ENCODE results near the gene SLC4A2.
A peak's percentile ranks its signal among the peaks of the same experiment; 100 is the strongest.

The SLC4A2 gene

DNA sequence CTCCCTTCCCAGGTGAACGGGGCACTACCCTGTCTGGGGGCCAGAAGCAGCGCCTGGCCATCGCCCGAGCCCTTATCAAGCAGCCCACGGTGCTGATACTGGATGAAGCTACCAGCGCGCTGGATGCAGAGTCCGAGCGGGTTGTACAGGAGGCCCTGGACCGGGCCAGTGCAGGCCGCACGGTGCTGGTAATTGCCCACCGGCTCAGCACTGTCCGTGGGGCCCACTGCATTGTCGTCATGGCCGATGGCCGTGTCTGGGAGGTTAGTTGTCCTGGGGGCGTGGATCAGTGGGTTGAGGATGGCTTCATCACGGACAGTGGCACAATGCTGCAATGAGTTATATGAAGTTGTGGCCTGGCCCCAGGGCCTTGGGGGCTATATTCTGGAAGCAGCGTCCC, 15.4 kb upstream of the SLC4A2 start:
- no peak for DNase-seq (ENCODE audit: low read depth)

DNA sequence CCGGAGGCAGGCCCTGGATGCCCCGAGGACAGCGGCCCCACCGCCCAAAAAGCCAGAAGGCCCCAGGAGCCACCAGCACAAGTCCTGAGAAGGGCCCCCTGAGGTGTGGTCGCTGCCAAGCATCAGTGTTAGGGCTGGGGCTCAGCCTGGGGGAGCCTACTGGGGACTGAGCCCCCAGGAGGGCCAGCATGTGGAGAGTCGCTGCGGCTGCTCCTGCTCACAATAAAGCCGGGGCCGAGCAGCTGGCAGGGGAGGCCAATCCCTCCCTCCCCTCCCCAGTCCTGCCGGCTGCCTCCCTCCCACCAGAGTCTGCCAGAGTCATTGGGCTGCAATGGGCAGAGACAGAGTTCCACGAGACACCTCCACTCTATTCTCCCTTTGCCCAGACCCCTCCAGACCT, 14.1 kb upstream of the SLC4A2 start:
- DNase-seq (ENCODE audit: low read depth), result no peak

DNA sequence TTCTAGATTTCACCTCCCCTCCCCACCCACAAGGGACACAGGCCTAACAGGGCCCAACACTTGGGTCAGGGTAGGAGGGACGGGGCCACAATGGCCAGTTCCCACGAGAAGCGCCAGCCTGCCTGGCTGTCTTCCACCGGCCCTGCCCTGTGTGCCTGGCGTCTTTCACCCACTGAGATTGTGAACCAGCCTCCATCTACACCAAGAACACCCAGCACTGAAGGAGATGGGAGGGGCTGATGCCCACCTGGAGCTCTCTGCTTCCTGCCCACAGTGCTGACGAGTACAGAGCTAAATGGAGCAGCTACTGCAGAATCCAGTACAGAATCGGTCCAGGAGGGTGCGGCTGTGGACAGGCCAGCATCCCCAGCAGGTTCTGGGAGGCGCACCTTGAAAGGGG, 13.4 kb upstream of the SLC4A2 start:
- DNase-seq (ENCODE audit: low read depth), result no peak

DNA sequence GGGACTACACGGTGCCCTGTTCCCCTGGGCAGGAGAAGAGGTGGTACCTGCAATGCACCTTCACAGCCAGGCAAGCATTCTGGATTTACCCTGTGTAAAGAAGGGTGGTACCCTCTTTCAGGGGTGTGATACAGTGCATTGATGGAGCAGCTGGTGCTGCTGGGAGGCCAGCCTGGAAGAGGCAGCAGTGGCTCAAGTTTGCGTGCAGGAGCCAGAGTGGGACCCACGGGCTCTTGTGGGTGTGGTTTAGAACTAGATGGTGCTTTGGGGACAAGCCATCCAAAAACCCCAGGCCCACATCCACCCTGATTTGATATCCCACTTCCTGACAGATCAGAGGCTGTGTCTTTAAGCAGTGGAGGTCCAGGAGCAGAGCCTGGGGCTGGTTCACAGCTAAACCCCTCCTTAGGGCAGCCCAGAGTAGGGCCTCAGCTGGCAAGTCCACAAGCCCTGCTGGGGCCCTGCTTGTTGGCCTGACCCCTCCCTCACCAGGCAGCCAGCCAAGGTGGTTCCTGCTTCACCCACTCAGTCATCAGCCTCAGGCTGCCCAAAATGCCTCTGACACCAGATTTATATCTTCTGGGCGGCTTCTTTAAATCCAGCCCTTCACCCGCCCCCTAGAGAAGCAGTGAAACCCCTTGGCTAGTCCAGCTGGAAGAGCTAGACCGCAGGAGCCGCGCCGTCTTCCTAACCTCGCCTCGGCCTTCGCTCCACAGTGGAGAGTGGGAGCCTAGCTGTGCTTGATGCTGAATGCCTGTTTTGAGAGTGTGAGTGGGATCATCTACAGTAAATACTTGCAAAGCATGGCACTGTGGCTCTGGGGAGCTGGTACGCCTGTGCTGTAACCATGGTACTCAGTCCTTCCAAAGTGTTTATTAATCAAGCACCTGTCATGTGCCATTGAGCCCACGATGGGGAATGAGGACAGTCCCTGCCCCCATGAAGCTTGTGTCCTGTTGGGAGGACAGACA, 12.5 kb upstream of the SLC4A2 start:
- no peak for DNase-seq (ENCODE audit: low read depth)

DNA sequence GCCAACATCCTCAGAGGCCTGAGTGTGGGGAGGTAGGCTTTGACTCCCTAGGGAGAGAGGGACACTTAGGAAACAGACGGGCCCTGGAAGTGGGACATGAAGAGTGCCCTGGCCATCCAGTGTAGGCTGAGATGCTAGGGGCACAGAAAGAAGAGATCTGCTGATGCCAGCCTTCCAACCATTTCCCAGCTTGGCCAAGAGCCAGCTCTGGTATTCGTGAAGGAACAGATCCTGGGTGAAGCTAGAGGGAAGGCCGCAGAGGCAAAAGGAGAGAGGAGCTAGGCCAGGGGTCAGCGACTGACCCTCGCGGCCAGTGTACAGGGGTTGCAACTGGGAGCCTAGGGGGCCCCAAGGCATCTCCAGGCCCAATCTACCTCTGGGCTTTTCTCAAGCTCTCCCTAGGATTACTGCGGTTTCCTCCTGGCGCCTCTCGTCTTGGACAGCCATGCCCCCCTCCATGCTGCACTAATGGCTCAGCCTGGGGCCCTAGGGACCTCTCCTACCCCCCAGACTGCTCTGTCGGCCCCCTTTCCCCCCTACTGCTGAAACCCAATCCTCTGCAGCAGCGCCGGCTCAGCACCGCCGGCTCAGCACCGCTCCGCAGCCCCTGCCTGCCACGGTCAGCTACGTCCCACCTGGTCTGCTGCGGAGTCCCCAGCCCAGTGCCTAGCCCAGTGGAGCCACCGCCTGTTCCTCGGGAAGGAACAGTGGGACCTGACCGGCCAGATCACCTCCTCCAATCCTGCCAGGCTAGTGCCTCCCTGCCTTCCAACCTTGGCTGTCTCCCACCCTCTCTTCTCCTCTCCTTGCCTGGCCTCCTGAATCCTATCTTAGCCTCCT, 11.2 kb upstream of the SLC4A2 start, which contains the start of gene ASIC3:
TSS of gene ASIC3 (plus strand) at position 556 of the 840 bp plus-strand sequence. CDS start 355 bp downstream, outside the sequence.
- no peak for DNase-seq (ENCODE audit: low read depth)

DNA sequence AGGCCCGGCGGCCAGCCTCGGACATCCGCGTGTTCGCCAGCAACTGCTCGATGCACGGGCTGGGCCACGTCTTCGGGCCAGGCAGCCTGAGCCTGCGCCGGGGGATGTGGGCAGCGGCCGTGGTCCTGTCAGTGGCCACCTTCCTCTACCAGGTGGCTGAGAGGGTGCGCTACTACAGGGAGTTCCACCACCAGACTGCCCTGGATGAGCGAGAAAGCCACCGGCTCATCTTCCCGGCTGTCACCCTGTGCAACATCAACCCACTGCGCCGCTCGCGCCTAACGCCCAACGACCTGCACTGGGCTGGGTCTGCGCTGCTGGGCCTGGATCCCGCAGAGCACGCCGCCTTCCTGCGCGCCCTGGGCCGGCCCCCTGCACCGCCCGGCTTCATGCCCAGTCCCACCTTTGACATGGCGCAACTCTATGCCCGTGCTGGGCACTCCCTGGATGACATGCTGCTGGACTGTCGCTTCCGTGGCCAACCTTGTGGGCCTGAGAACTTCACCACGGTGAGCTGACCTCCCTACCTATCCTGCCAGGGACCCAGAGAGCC, 10.4 kb upstream of the SLC4A2 start:
- no peak for DNase-seq (ENCODE audit: low read depth)

DNA sequence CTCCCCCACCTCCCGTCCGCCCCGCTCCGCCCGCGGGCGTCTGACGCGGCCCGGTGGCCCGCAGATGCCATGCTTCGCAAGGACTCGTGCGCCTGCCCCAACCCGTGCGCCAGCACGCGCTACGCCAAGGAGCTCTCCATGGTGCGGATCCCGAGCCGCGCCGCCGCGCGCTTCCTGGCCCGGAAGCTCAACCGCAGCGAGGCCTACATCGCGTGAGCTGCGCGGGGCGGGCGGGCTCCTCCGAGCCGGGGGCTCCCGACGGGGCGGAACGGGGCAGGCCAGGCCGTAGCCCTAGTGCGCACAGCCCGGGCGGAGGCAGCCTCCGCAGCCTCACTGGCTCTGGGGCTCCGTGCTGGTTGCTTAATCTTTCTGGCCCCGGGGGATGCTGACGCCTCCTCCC, 8.3 kb upstream of the SLC4A2 start:
- no peak for DNase-seq (ENCODE audit: low read depth)

DNA sequence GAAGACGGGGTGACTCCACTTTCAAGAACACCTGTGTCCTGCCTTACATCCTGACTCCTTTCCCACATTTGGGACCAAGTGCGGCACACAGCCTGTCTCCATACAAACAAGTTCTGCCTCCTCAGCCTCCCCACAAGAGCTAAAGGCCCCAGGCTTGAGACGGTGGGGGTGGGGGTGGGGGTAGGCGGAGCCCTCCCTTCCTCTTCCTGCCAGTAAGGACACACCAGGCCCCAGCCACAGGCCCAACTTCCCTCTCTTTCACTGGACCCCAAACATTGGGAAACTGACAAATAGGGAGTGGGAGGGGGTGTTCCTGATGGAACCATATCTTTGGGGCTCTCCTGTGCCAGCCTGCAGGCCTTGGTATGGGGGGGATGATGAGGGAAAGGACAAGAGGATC, 6.3 kb upstream of the SLC4A2 start:
- DNase-seq (ENCODE audit: low read depth), result no peak

DNA sequence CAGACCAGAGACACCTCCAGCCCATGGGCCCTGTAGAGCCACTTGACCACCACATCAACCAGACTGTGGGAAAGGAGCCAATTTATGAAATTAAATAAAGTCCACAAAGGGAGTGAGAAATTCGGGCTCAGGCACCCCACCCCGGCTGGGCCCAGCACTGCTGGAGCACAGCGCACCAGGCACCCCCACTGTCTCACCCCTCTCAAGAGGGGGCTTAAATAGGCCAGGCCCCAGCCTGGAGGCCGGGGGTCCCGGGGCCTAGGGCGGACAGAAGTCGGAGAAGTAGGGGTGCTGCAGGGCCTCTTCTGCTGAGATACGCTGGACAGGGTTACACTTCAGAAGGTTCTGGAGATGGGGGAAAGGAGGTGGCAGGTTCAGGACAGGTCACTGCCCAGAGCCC, 5.6 kb upstream of the SLC4A2 start:
- no peak for DNase-seq (ENCODE audit: low read depth)

DNA sequence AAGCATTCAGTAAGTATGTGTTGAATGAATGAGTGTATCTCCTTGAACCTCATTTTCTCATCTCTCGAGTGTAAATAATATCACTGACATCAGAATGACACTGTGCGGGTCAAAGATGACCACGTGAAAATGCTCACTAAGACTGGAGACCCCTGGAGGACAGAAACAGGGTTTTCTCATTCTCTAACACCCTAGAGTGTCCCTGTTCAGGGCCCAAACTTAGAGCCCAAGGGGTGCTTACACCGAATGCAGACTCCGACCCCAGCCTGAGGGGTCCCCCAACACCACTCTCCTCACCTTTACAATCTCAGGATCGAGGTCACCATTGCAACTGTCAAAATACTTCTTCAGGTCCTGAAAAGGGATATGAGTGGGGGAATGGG, 3.1 kb upstream of the SLC4A2 start:
- no peak for DNase-seq (ENCODE audit: low read depth)

DNA sequence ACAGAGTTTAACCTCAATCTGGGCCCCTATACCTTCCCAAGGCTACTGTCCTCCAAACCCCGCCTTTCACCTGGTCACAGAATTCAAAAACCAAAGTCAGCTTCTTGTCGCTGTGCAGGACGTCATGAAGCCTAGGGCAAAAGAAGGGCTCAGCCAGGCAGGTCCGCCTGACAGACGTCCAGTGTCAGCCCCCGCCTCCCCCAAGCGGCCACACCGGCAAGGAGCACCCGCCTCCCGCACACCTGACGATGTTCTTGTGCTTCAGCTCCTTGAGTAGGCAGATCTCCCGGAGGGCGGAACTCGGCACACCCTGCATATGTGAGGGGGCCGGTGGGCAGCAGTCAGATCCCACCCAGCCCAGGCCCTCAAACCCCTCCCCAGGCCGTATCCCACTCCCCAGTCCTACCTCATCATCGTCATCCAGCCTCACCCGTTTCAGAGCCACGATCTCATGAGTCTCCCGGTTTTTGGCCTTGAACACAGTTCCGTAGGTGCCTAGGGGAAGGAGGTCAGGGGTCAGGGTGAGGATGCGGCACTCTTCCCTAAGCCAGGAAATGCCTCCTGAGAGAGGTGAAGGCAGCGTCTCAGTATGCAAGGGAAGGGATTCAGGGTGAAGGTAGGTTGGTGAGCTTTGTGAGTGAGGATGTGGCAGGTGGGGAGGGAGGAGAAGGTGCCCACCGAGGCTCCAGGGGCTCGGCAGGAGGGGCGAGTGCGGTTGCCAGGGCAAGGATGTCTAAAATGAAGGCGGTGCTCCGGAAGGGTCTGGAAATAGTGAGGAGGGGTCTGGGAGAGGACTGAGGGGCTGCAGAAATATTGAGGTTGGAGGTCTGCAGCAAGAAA, 2.5 kb upstream of the SLC4A2 start:
- no peak for DNase-seq (ENCODE audit: low read depth)

DNA sequence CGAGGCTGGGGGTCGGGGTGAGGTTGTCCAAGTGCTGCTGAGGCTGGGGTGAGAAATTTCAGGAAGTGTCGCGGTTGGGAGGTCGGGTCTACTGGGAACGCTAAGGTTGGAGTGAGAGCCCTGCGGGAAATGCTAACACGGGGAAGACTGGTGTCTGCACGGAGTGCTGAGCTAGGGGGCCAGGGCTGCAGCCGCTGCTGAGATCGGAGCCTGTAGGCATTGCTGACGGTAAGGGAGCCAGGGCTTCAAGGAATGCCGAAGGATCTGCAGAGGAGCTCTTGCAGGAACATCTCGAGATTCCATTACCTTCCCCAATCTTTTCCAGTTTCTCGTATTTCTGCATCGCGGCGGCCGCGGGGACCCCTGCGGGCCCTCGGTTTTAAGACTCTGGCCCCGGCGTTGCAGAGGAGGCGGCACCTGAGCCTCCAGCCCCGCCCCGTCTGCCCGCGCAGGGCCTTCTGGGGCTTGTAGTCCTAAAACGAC, 1.8 kb upstream of the SLC4A2 start, which contains the start of gene CDK5:
TSS of gene CDK5 (minus strand) at position 392 of the 483 bp plus-strand sequence. CDS start at position 343, 49 bp downstream.
- no peak for DNase-seq (ENCODE audit: low read depth)

DNA sequence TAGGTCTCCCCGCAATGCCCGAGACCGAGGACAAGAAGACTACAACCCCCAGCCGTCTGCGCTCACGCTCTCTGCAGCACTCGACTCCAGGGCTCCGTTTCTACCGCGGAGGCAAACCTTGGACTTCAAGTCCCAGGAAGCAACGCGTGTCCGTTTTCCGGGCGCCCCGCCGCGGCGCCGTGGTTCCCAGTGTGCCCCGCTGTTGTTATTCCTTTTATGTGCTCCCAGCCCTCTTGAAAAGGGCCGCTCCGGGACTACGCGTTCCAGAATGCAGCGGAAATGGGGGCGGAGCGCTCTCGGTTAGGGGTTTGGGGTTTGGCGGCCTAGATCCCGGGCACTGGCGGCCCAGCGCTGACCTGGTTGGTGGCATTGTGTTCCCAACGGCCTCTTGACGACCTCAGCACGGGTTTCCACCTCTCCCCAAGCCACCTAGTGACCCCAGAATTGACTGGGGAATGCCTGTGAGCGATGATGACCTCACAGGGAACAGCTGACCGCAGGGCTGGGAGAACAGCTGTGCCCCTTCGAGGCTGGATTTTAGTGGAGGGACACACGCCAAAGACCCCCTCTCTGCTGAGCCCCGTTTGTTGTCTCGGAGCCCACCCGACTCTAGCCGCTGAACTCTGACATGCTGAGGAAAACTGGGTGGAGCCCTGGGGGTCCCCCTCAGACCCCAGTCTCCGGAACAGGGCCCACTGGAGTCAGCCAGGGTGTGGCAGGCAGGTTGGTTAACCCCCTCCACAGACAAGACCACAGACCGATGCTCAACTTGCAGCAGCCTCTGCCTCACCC, 1.2 kb upstream of the SLC4A2 start:
- DNase-seq (ENCODE audit: low read depth), result peak; percentile 92

DNA sequence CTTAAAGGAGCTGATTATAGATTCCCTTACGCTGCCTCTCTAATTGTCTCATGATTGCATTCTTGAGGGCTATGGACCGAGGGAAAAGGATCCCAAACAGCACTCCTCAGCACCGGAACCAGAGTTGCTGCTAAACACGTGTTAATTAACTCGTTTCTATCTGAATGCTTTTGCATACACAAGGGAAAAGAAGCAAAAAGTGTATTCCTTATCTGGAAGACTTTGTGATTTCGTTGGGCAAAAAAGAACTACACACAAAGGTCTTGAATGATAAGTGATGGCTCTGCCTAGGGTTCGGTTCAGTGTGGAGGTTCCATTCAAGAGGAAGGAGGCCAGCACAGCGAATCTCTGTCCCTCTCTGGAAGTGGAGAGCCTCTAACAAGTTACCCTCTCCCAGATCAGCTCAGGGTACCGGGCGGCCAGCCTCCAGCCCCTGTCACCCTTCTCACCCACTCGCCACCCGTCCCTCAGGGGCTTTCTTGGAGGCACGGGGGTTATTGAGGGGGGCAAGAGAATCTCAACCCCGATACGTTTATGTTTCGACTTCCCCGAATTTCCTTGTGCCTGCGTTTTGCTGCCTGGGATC, 515 bp upstream of the SLC4A2 start:
- DNase-seq (ENCODE audit: low read depth), result no peak

DNA sequence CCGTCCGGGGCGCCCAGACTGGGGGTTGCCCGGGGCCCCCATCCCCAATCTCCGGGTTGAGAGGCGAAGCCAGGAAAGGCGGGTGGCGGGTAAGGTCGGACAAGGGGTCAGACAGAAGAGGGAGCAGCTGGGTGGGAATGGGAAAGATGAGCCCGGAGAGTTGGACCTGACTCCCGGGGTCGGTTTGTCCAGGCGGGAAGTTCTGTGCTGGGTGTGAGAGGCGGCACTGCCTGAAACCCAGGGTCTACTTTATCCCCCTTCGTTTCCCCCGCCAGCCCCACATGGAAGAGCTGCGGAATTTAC, 675 bp downstream of the SLC4A2 start:
- DNase-seq (ENCODE audit: low read depth), result no peak

DNA sequence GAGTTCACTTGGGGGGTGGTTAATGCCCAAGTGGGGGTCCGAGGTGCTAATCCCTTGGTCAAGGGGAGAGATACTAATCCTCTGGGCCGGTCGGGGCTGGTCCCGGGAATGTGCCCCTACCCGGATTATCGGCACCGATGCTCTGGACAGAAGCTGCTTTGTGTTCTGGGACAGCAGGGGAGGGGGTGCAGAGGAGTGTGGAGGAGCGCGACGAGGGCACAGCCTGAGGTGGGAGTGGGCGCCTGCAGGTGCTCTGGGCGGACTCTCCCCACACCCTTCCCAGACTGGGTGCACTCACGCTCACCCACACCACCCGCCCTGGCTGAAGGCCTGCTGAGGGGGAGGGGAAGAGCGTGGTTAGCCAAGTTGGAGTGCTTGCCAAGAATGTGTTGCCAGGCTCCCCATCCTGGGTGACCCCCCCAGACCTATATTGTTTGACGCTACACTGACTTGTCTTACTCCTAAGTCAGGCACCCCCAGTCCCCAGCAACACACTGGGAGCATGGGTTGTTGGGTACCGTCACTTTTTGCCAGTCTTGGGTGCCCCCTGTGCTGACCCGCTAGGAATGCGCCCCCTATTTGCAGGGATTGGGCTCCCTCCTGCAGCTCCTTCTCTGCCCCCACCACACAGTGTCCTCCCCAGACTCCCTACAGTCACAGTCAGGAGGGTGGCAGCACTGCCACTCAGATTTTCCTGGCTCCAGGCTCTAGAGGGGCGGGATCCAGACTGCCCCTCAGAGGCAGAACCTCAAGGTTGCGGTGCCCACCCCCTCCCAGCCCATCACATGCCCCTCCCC, 1.2 kb downstream of the SLC4A2 start:
- DNase-seq (ENCODE audit: low read depth), result no peak

DNA sequence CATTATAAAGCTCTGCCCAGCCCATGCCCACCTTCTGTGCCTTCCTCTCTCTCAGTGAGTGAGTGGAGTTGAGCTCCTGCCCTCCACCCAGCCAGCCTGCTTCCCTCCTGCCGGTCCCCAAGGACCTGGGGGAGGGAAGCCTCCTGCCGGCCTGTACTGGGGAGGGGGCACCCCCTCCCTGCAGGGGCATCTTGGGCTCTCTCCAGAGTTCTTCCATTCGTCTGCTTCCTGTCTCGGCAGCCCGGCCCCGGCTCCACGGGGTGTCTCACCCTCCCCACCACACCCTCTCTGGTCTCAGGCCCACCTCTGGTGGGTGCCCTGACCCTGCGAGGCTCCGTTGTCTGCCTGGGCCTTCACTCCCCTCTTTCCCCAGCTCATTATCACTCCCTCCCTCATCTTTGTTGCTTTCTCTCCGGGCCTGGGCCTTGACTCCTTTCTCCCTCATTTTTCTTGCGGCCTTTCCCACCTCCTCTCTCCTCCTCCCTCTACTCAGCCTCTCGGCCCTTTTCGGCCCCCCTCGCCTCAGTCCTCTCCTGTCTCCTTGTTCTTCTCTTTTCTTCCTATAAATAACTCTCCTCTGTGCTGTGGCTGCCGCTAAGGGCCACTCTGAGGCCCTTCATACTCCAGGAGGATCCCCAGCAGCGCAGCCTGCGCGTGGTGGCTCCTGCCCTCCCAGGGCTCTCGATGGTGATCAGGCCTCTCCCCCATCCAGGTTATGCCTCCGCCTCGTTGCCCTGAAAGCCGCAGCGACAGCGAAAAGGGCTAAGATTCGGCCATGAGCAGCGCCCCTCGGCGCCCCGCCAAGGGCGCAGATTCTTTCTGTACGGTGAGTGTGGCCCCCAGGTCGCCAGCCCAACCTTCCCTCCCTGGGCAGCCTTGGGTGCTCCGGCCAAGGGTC, 2.1 kb downstream of the SLC4A2 start:
- no peak for DNase-seq (ENCODE audit: low read depth)

DNA sequence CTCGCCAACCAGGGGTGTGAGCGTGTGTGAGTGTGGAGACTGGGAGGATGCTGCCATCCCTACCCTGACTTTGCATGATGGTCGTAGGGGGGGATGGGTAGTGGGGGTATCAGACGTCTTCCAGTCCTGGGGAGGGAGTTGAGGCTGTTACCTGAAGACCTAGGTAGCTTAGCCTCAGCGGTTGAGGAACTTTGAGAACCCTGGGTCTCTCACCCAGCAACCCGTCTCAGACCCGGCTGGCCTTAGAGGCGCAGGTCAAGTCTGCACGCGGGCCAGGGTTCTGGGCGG, 2.7 kb downstream of the SLC4A2 start:
- DNase-seq (ENCODE audit: low read depth), result no peak

Data from stimulated activated CD8-positive, alpha-beta memory T cell treated with anti-CD3 and anti-CD28 coated beads, Interleukin-7, amount 100 ng/mL, for 24 hours (primary cell).